Measurements from ENCODE around the gene EYA2. TPM values are rescaled to one million over a fixed set of nuclear protein-coding genes. Genes with fewer than 3 reads are reported as not detected.

EYA2 gene
- total RNA-seq, 1 donor from 2014 or later, result 1.8 TPM

DNA sequence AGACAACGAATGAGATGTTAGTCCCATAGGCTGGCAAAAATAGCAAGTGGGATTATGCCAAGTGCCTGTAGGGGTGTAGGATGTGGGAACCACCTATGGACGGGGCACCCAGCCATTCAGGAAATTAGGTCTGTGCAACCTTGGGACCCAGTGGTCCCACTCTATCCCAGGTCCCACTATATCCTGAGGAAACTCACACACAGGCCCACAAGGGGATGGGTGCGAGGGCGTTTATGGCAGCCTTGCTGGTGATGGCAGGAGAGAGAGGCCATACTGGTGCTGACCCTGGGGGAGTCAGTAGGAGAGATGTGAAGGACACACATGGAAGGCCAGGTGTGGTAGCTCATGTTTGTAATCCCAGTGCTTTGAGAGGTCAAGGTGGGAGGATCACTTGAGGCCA lies 163.6 kb downstream of the EYA2 start:
- no peaks in the 10 kb centered on the region for H3K27me3 ChIP-seq
- H4K20me1 ChIP-seq (ENCODE audit: low read depth), result no peaks in the 10 kb centered on the region
- no peak for DNase-seq (ENCODE audit: low spot score)
- H3K9me3 ChIP-seq (ENCODE audit: low read depth), result no peaks in the 10 kb centered on the region
- H3K4me3 ChIP-seq, result no peak overlapping the region
- Mint-ChIP-seq H3K27ac (no peak overlapping the region), H3K9me3 (peaks cover 2% of the 10 kb centered on the region), H3K27me3 (ENCODE audit: insufficient read depth, low read depth) (peaks cover 5% of the 10 kb centered on the region), H3K4me3 (no peak overlapping the region), H3K36me3 (no peaks in the 10 kb centered on the region), H3K4me1 (peaks cover 9% of the 10 kb centered on the region)
- TF ChIP-seq EZH2 (IDR thresholded peaks at IDR 0.05), result no peak
- TF ChIP-seq, protein P1, sequence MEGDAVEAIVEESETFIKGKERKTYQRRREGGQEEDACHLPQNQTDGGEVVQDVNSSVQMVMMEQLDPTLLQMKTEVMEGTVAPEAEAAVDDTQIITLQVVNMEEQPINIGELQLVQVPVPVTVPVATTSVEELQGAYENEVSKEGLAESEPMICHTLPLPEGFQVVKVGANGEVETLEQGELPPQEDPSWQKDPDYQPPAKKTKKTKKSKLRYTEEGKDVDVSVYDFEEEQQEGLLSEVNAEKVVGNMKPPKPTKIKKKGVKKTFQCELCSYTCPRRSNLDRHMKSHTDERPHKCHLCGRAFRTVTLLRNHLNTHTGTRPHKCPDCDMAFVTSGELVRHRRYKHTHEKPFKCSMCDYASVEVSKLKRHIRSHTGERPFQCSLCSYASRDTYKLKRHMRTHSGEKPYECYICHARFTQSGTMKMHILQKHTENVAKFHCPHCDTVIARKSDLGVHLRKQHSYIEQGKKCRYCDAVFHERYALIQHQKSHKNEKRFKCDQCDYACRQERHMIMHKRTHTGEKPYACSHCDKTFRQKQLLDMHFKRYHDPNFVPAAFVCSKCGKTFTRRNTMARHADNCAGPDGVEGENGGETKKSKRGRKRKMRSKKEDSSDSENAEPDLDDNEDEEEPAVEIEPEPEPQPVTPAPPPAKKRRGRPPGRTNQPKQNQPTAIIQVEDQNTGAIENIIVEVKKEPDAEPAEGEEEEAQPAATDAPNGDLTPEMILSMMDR (IDR thresholded peaks at IDR 0.05), result no peak
- no peak for TF ChIP-seq EZH2phosphoT487 (IDR thresholded peaks at IDR 0.05)
- H3F3A ChIP-seq (ENCODE audit: low read depth), result no peaks in the 10 kb centered on the region
- no peak overlapping the region for H3K27ac ChIP-seq
- H3K4me1 ChIP-seq, result peaks cover 8% of the 10 kb centered on the region
- no peak overlapping the region for H3K4me2 ChIP-seq
- H3K79me2 ChIP-seq (ENCODE audit: low read depth), result no peaks in the 10 kb centered on the region
- no peaks in the 10 kb centered on the region for H3K36me3 ChIP-seq
- H2AFZ ChIP-seq (replicated peaks), result no peak overlapping the region
- no peak overlapping the region for H3K9ac ChIP-seq

DNA sequence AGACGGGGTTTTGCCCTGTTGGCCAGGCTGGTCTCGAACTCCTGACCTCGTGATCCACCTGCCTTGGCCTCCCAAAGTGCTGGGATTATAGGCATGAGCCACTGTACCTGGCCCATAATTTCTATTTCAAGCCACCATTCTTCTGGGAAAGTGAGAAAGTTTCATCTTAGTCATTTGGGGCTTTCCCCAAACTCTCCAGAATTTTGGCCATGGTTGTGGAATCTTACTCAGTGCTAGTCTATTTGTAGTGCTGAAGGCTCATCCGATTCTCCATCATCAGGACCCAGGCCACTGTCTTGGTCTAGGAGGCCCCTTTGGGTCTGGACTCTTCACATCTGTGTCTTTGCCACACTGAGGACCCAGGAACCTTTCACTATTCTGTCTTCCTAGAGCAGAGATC lies 164.9 kb downstream of the EYA2 start:
- Histone ChIP-seq H3K36me3 (no peaks in the 10 kb centered on the region), H3K27ac (no peak overlapping the region), H3K4me2 (no peak overlapping the region), H3K9ac (no peak overlapping the region), H3K27me3 (no peaks in the 10 kb centered on the region), H3K4me3 (no peak overlapping the region), H3K9me3 (ENCODE audit: low read depth) (no peaks in the 10 kb centered on the region), H3K4me1 (peaks cover 16% of the 10 kb centered on the region), H4K20me1 (ENCODE audit: low read depth) (no peaks in the 10 kb centered on the region), H3F3A (ENCODE audit: low read depth) (peaks cover 9% of the 10 kb centered on the region), H3K79me2 (ENCODE audit: low read depth) (no peaks in the 10 kb centered on the region), H2AFZ (replicated peaks) (no peak overlapping the region)
- Mint-ChIP-seq H3K4me3 (no peak overlapping the region), H3K27me3 (ENCODE audit: insufficient read depth, low read depth) (peaks cover 5% of the 10 kb centered on the region), H3K9me3 (peaks cover 2% of the 10 kb centered on the region), H3K27ac (no peak overlapping the region), H3K36me3 (no peaks in the 10 kb centered on the region), H3K4me1 (peaks cover 16% of the 10 kb centered on the region)
- TF ChIP-seq EZH2 (IDR thresholded peaks at IDR 0.05), result no peak
- TF ChIP-seq, protein P1 (IDR thresholded peaks at IDR 0.05), result no peak
- no peak for TF ChIP-seq EZH2phosphoT487 (IDR thresholded peaks at IDR 0.05)
- no peak for DNase-seq (ENCODE audit: low spot score)

- no peak overlapping the region for H3K27ac Mint-ChIP-seq
- H3K9me3 Mint-ChIP-seq, result peaks cover 8% of the 10 kb centered on the region
- no peaks in the 10 kb centered on the region for H3K79me2 ChIP-seq (ENCODE audit: low read depth)
- H3F3A ChIP-seq (ENCODE audit: low read depth), result peaks cover 9% of the 10 kb centered on the region
- no peak overlapping the region for H3K27ac ChIP-seq
- no peaks in the 10 kb centered on the region for H3K36me3 Mint-ChIP-seq
- peaks cover 16% of the 10 kb centered on the region for H3K4me1 ChIP-seq
- H3K27me3 ChIP-seq, result no peaks in the 10 kb centered on the region
- no peaks in the 10 kb centered on the region for H4K20me1 ChIP-seq (ENCODE audit: low read depth)
- H3K27me3 Mint-ChIP-seq (ENCODE audit: insufficient read depth, low read depth), result peaks cover 6% of the 10 kb centered on the region
- H3K9ac ChIP-seq, result no peak overlapping the region
- TF ChIP-seq, protein P1 (IDR thresholded peaks at IDR 0.05), result no peak
- TF ChIP-seq EZH2 (IDR thresholded peaks at IDR 0.05), result no peak
- no peak for TF ChIP-seq EZH2phosphoT487 (IDR thresholded peaks at IDR 0.05)
- peaks cover 16% of the 10 kb centered on the region for H3K4me1 Mint-ChIP-seq
- no peak overlapping the region for H3K4me3 Mint-ChIP-seq
- DNase-seq (ENCODE audit: low spot score), result no peak
- H2AFZ ChIP-seq (replicated peaks), result no peak overlapping the region
- no peak overlapping the region for H3K4me3 ChIP-seq
- no peaks in the 10 kb centered on the region for H3K9me3 ChIP-seq (ENCODE audit: low read depth)
- H3K4me2 ChIP-seq, result no peak overlapping the region
- no peaks in the 10 kb centered on the region for H3K36me3 ChIP-seq
These were observed 166.9 kb downstream of the EYA2 start for GRCh38 chr20:47061549-47061948.
